Activated CD4-positive, CD25-positive, alpha-beta regulatory T cell (primary cell): ENCODE measurements around the gene IQSEC1.
A peak's percentile ranks its signal among the peaks of the same experiment; 100 is the strongest.
"Not testable (repeated sequence)": the region's sequence is repeated elsewhere in the genome, so short reads cannot be mapped to it uniquely, and the experiment has no call there.

Source experiments
- DNase-seq, 4 experiments: peaks; one replicate each; lab custom pipeline; 2025; lab: John Stamatoyannopoulos, UW

Gene IQSEC1

DNA sequence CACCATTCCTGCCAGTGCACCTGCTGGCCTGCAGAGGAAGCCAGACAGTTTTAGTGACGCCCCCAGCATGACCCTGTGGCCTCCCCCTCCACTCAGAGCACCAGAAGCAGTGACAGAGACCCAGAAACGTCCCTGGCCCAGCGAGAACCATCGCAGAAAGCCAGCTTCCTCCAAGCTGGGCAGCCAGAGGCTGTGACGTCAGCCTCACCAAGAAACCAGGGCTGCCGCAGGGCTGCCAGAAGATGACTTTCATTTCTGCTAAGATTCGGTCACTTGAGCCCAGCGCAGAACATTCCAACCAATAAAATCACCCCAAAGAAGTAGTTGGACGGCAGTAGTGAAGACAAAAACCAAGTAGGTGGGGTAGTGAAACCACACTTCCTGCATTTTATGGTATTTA, 202.3 kb downstream of the IQSEC1 start:
- no peak for DNase-seq

DNA sequence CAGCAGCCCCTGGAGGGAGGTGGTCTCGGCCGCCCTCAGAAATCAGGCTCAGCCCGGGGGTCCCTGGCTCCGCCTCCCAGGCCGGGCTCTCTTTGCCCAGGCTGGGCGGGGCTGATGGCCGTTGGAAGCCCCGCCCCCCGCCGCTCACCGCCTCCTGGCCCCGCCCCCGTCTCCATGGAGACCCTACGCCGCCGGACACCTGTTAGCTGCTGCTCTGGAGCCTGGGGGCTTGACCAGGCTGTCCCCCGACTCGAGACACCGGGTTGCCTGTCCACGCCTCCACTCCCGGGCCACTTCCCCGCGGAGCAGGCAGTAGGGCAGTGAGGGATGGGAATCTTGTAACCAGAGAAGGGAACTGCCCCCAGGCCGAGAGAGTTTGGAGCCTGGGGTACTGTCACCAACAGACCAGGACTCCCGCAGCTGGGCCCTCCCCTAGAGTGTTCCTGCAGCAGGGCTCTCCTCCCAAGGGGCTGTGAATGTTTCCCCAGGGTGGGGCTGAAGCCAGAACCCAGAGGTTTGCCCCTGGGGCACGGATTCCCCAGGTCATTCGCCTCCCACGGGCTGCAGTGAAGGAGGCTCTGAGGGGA, 204.1 kb downstream of the IQSEC1 start:
- DNase-seq = no peak

DNA sequence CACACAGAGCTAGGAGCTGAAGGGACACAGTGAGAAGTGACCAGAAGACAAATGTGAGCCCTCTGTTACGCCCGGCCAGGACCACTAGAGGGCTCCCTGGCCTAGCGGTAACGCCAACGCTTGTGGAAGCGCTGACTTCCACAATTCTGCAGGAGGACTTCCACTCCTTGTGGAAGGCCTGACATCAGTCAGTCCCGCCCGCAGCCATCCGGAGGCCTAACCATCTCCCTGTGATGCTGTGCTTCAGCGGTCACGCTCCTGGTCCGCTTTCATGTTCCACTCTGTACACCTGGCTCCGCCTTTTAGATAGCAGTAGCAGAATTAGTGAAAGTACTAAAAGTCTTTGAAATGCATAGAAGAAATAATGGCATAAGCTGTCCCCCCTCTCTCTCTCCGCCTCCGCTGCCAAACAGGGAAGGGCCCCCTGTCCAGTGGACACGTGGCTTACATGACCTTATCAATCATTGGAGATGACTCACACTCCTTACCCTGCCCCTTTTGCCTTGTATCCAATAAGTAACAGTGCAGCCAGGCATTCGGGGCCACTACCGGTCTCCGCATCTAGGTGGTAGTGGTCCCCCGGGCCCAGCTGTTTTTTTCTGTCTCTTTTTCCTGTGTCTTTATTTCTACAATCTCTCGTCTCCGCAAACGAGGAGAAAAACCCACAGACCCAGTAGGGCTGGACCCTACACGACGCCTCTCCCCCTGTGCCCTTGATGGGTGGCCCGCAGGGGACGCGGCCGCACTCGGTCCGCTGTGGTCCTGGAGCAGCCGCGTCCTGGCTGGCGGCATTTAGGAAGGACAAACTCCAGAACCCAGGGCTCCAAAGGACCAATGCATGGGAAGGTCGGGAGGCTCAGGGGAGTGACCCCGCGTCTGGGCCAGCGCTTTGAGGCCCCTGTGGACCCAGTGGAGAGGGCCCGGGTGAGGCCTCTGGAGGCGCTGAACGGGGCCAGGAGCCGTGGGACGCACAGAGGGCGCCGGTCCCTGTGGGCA, 204.9 kb downstream of the IQSEC1 start:
- peak in 3 of 4 experiments; percentile 15 to 19 (median 17) for DNase-seq

DNA sequence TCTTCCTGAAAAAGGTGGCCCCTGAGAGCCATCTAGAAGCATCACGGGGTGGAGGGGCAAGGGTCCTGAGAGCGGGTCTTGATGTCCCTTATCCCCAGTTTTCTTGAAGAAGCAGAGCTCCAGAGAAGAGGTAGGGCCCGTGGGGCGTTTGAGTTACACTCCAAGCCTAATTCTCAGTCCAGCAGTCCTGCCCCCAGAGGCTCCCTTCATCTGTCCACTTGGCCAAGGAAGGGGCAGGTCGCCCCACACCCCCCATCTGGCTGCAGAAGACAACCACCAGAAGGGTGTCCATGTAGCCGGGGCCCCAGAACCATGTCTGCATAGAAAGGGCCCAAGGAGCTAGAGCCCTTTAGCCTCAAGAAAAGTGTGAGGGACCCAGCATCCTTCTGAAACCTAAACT, 206.4 kb downstream of the IQSEC1 start:
- DNase-seq = no peak

DNA sequence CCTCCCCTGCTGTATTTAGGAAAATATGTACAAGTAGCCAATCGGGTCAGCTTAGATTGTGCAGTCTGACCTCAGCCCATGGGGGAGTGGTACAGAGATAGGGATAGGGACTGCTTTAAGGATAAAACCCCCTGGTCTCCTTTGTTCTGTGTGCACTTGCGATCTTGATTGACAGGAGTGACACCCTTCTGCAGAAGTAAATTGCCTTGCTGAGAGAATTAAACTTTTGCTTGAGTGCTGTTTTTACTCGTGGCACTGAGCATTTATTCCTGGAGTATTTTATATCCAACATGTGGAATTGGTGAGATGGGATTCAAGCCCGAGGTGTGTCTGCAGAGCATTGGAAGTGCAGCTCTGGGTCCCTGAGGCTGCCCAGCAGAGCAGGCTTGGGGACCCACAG, 208.0 kb downstream of the IQSEC1 start:
- no peak for DNase-seq

DNA sequence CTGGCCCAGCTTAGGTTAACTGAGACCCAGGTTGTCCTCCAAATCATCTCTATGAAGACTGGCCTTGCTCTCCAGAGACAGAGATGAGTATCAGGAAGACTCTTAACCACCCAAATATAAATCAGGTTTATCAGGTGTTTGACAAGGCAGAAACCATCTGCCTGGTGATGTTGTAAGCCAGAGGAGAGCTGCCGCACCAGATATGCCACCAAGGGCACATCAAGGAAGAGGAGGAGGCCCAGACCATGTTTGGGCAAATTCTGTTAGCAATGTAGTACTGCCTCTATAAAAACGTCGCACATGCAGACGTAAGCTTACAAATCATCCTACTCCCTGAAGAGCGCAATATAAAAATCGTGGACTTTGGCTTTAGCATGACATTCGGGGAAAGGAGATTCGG, 210.8 kb downstream of the IQSEC1 start:
- no peak for DNase-seq

DNA sequence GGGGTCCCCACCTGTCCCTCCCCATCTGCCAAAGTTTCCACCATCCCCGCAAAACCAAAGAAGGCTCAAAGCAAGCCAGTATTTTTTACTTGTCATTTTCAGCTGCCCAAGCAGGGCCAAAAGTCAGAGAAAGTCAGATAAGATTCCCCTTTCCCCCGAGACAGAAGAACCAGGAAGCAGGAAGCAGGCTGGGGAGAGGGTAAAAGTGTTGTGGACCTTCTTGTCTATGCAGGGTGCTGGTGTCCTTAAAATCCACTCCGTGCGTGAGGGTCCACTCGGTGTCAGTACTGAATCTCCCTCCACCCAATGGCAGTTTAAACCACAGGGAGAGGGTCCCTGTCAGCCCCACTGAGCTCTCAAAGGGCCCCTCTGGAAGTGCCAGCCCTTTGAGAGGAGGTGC, 211.6 kb downstream of the IQSEC1 start:
- DNase-seq = no peak

DNA sequence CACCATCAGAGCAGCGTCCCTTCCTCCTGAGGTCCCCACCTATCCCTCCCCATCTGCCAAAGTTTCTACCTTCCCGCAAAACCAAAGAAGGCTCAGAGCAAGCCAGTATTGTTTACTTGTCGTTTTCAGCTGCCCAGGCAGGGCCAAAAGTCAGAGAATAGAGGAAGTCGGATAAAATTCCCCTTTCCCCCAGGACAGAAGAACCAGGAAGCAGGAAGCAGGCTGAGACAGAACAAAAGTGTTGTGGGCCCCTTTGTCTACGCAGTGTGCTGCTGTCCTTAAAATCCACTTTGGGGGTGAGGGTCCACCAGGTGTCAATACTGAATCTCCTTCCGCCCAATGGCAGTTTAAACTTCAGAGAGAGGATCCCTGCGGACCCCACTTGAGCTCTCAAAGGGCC, 213.4 kb downstream of the IQSEC1 start:
- DNase-seq = no peak

GRCh38 chr3:12856626-12857025, 216.6 kb downstream of the IQSEC1 start:
- no peak for DNase-seq

DNA sequence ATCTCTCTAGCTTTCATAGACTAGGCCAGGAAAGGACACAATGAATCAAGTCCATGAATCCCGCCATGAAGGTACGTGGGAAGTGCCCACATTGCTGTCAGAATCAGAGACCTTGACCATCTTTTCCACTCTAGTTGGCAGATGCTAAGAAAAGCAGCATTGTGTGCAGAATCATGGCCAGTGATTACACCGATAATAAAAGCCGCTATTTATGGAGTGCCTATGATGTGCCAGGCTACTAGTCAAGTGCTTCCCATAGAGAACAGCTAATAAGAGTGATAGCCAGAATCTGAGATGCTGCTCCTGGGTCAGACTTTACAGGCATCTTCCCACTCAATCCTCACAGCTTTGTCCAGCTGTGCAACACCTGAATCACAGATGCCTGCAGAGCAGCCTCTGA, 218.7 kb downstream of the IQSEC1 start:
- no peak for DNase-seq

DNA sequence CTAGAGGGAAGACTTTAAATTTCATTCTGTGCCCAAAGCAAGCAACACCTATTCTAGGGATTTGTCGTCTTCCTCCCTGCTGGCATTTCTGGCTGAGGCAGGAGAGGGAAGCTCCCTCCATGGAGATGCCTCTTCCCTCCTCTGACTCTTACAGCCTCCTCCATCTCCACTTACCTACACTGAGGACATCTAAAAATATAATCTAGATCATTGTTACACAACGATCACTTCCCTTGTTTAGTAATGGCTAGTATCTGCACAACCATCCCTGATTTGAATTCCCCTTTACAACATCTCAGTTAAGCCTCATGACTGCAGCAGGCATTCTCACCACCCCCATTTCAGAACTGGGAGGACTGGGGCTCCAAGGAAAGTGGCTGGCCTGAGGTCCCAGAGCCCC, 219.4 kb downstream of the IQSEC1 start:
- not testable (repeated sequence) for DNase-seq

DNA sequence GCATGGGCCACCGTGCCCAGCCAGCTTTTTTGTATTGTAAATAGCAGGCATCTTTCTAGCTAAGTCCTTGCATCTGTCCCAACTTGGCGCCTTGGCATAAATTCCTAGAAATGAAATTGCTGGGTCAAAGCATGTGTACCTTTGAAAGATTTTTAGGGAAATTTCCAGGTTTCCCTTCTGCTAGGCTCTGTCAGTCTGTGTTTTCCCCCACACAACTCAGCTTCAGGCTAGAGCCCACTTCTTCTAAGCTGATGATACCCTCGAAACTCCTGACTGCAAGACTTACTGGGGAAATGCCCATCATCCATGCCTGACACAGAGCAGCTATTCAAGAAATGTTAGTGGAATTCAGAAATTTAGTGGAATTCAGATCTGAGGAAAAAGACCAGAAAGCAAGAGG, 221.0 kb downstream of the IQSEC1 start:
- no peak for DNase-seq
